ENCODE measurements around the gene SLC26A9. TPM values are rescaled to one million over a fixed set of nuclear protein-coding genes. Genes with fewer than 3 reads are reported as not detected.

SLC26A9 gene
- total and polyA plus RNA-seq, 9 of the 15 experiments (the other 6 are each of a cell fraction or from before 2014, with no cell fraction given): 0.03 TPM; not detected in 8

GRCh38 chr1:205977402-205978014 is 34.3 kb upstream of the SLC26A9 start (continued):
- TF ChIP-seq GMEB1 (CRISPR knock-in tag; IDR thresholded peaks at IDR 0.05): no peak
- TF ChIP-seq CTBP1 (IDR thresholded peaks at IDR 0.05; ENCODE audit: borderline replicate concordance): peak; percentile 46; the same call in 1 of the 2 replicates
- TF ChIP-seq, protein P1, sequence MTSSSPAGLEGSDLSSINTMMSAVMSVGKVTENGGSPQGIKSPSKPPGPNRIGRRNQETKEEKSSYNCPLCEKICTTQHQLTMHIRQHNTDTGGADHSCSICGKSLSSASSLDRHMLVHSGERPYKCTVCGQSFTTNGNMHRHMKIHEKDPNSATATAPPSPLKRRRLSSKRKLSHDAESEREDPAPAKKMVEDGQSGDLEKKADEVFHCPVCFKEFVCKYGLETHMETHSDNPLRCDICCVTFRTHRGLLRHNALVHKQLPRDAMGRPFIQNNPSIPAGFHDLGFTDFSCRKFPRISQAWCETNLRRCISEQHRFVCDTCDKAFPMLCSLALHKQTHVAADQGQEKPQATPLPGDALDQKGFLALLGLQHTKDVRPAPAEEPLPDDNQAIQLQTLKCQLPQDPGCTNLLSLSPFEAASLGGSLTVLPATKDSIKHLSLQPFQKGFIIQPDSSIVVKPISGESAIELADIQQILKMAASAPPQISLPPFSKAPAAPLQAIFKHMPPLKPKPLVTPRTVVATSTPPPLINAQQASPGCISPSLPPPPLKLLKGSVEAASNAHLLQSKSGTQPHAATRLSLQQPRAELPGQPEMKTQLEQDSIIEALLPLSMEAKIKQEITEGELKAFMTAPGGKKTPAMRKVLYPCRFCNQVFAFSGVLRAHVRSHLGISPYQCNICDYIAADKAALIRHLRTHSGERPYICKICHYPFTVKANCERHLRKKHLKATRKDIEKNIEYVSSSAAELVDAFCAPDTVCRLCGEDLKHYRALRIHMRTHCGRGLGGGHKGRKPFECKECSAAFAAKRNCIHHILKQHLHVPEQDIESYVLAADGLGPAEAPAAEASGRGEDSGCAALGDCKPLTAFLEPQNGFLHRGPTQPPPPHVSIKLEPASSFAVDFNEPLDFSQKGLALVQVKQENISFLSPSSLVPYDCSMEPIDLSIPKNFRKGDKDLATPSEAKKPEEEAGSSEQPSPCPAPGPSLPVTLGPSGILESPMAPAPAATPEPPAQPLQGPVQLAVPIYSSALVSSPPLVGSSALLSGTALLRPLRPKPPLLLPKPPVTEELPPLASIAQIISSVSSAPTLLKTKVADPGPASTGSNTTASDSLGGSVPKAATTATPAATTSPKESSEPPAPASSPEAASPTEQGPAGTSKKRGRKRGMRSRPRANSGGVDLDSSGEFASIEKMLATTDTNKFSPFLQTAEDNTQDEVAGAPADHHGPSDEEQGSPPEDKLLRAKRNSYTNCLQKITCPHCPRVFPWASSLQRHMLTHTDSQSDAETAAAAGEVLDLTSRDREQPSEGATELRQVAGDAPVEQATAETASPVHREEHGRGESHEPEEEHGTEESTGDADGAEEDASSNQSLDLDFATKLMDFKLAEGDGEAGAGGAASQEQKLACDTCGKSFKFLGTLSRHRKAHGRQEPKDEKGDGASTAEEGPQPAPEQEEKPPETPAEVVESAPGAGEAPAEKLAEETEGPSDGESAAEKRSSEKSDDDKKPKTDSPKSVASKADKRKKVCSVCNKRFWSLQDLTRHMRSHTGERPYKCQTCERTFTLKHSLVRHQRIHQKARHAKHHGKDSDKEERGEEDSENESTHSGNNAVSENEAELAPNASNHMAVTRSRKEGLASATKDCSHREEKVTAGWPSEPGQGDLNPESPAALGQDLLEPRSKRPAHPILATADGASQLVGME (CRISPR knock-in tag; IDR thresholded peaks at IDR 0.05): no peak
- TF ChIP-seq U2AF2 (optimal IDR thresholded peaks at IDR 0.05; ENCODE audit: low read depth, low read length): no peak
- no peak for TF ChIP-seq CBX3 (IDR thresholded peaks at IDR 0.05; ENCODE audit: borderline replicate concordance in 1 of 2, low read length in 2 of 2)
- peak; percentile 99 for TF ChIP-seq ZFP36 (IDR thresholded peaks at IDR 0.05; ENCODE audit: low read depth, low read length, partially characterized antibody)
- TF ChIP-seq SIRT6 (IDR thresholded peaks at IDR 0.05; ENCODE audit: low read depth, low read length): no peak
- no peak for TF ChIP-seq CBX5 (IDR thresholded peaks at IDR 0.05; ENCODE audit: borderline replicate concordance, low read depth)
- TF ChIP-seq NFE2 (IDR thresholded peaks at IDR 0.05; ENCODE audit: low read depth): peak; percentile 9; the same call in 1 of the 2 replicates
- TF ChIP-seq GABPA (tag; conservative IDR thresholded peaks at IDR 0.05; ENCODE audit: low read depth): no peak
- no peak for TF ChIP-seq CXXC5 (CRISPR knock-in tag; IDR thresholded peaks at IDR 0.05)
- peak; percentile 93 for TF ChIP-seq ARID2 (IDR thresholded peaks at IDR 0.05)
- TF ChIP-seq ELF4 (CRISPR knock-in tag; IDR thresholded peaks at IDR 0.05): no peak
- no peak for TF ChIP-seq CREB3 (tag; conservative IDR thresholded peaks at IDR 0.05; ENCODE audit: low read depth)
- TF ChIP-seq, protein P2, sequence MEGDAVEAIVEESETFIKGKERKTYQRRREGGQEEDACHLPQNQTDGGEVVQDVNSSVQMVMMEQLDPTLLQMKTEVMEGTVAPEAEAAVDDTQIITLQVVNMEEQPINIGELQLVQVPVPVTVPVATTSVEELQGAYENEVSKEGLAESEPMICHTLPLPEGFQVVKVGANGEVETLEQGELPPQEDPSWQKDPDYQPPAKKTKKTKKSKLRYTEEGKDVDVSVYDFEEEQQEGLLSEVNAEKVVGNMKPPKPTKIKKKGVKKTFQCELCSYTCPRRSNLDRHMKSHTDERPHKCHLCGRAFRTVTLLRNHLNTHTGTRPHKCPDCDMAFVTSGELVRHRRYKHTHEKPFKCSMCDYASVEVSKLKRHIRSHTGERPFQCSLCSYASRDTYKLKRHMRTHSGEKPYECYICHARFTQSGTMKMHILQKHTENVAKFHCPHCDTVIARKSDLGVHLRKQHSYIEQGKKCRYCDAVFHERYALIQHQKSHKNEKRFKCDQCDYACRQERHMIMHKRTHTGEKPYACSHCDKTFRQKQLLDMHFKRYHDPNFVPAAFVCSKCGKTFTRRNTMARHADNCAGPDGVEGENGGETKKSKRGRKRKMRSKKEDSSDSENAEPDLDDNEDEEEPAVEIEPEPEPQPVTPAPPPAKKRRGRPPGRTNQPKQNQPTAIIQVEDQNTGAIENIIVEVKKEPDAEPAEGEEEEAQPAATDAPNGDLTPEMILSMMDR (IDR thresholded peaks at IDR 0.05 in 2 of 3, conservative IDR thresholded peaks at IDR 0.05 in 1 of 3; ENCODE audit: insufficient read depth in 2 of 3, low read depth in 1 of 3, low read length in 3 of 3): peak; percentile 96 to 98 (median 98)
- TF ChIP-seq ZKSCAN3 (CRISPR knock-in tag; IDR thresholded peaks at IDR 0.05): no peak
- no peak for TF ChIP-seq ELK1 (CRISPR knock-in tag; IDR thresholded peaks at IDR 0.05)
